Measurements from ENCODE around the gene E2F2. TPM values are rescaled to one million over a fixed set of nuclear protein-coding genes. Genes with fewer than 3 reads are reported as not detected.

The E2F2 gene
- total and polyA plus RNA-seq, 2 experiments from 2014 or later: 0.85 to 1.2 TPM

GRCh38 chr1:23574265-23574754 is 43.3 kb upstream of the E2F2 start:
- H3K9me2 ChIP-seq (replicated peaks; ENCODE audit: insufficient read depth): no peaks in the 10 kb centered on the region
- no peak overlapping the region for H3K4me3 ChIP-seq
- H4K20me1 ChIP-seq (ENCODE audit: insufficient read depth, poor library complexity, severe bottlenecking): no peaks in the 10 kb centered on the region
- H2AFZ ChIP-seq: no peak overlapping the region
- WGBS (ENCODE audit: low lambda C conversion rate, missing lambda C conversion rate): 92% methylated on average over 2 of the region's 2 CpGs
- peaks cover 28% of the 10 kb centered on the region for H3K4me1 ChIP-seq (ENCODE audit: insufficient read depth)
- no peak overlapping the region for H3K4me2 ChIP-seq
- TF ChIP-seq EZH2 (IDR thresholded peaks at IDR 0.05; ENCODE audit: borderline replicate concordance): no peak
- TF ChIP-seq, protein P1, sequence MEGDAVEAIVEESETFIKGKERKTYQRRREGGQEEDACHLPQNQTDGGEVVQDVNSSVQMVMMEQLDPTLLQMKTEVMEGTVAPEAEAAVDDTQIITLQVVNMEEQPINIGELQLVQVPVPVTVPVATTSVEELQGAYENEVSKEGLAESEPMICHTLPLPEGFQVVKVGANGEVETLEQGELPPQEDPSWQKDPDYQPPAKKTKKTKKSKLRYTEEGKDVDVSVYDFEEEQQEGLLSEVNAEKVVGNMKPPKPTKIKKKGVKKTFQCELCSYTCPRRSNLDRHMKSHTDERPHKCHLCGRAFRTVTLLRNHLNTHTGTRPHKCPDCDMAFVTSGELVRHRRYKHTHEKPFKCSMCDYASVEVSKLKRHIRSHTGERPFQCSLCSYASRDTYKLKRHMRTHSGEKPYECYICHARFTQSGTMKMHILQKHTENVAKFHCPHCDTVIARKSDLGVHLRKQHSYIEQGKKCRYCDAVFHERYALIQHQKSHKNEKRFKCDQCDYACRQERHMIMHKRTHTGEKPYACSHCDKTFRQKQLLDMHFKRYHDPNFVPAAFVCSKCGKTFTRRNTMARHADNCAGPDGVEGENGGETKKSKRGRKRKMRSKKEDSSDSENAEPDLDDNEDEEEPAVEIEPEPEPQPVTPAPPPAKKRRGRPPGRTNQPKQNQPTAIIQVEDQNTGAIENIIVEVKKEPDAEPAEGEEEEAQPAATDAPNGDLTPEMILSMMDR (IDR thresholded peaks at IDR 0.05; ENCODE audit: poor library complexity): no peak
- no peak for TF ChIP-seq EZH2phosphoT487 (IDR thresholded peaks at IDR 0.05; ENCODE audit: low read depth, severe bottlenecking, unreplicated experiment)
- DNase-seq (ENCODE audit: low spot score): no peak
- no peaks in the 10 kb centered on the region for H3K79me2 ChIP-seq
- H3K36me3 ChIP-seq (replicated peaks; ENCODE audit: insufficient read depth, low read depth): no peaks in the 10 kb centered on the region
- no peak overlapping the region for H3K27ac ChIP-seq
- H3K9me3 ChIP-seq (ENCODE audit: low read depth): no peaks in the 10 kb centered on the region
- H3K27me3 ChIP-seq: no peaks in the 10 kb centered on the region

DNA sequence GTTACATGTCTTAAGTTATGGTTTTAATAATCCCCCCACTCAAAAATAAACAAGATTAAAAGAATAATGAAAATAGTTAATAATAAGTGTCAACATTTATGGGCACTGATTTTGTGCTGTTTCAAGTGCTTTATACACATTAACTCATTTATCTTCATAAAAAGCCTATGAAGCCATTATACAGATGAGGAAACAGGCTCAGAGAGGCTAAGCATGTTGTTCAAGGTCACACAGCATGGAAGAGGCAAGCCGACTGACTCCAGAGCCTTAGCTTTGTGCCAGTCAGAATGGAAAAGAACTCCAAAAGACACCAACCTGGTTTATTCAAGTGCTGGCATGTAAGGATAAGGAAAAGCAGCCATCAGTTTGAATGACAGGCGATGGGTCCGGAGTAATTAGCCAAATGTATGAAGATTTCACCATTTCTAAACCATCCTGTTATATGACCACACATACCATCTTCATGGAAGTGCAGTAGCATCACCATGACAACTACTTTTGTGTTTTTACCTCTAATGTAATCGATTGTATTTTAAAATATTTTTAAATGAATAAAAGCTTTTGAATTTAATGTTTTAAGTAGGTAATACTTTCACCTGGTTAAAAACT is 42.6 kb upstream of the E2F2 start:
- no peaks in the 10 kb centered on the region for H3K79me2 ChIP-seq
- no peaks in the 10 kb centered on the region for H4K20me1 ChIP-seq (ENCODE audit: insufficient read depth, poor library complexity, severe bottlenecking)
- TF ChIP-seq, protein P1 (IDR thresholded peaks at IDR 0.05; ENCODE audit: poor library complexity): no peak
- no peak for TF ChIP-seq EZH2phosphoT487 (IDR thresholded peaks at IDR 0.05; ENCODE audit: low read depth, severe bottlenecking, unreplicated experiment)
- no peak for TF ChIP-seq EZH2 (IDR thresholded peaks at IDR 0.05; ENCODE audit: borderline replicate concordance)
- WGBS (ENCODE audit: low lambda C conversion rate, missing lambda C conversion rate): 85% methylated on average over 4 of the region's 4 CpGs
- no peak overlapping the region for H3K4me2 ChIP-seq
- H3K4me1 ChIP-seq (ENCODE audit: insufficient read depth): peaks cover 31% of the 10 kb centered on the region
- no peak overlapping the region for H2AFZ ChIP-seq
- H3K4me3 ChIP-seq: no peak overlapping the region
- no peaks in the 10 kb centered on the region for H3K36me3 ChIP-seq (replicated peaks; ENCODE audit: insufficient read depth, low read depth)
- no peak overlapping the region for H3K27ac ChIP-seq
- H3K9me3 ChIP-seq (ENCODE audit: low read depth): no peaks in the 10 kb centered on the region
- DNase-seq (ENCODE audit: low spot score): no peak
- no peaks in the 10 kb centered on the region for H3K27me3 ChIP-seq
- no peaks in the 10 kb centered on the region for H3K9me2 ChIP-seq (replicated peaks; ENCODE audit: insufficient read depth)

- no peak overlapping the region for H3K27ac ChIP-seq
- H3K4me1 ChIP-seq (ENCODE audit: insufficient read depth): peaks cover 15% of the 10 kb centered on the region
- no peak overlapping the region for H2AFZ ChIP-seq
- DNase-seq (ENCODE audit: low spot score): no peak
- no peaks in the 10 kb centered on the region for H3K27me3 ChIP-seq
- no peak overlapping the region for H3K4me3 ChIP-seq
- H4K20me1 ChIP-seq (ENCODE audit: insufficient read depth, poor library complexity, severe bottlenecking): no peaks in the 10 kb centered on the region
- TF ChIP-seq EZH2phosphoT487 (IDR thresholded peaks at IDR 0.05; ENCODE audit: low read depth, severe bottlenecking, unreplicated experiment) (no peak), EZH2 (IDR thresholded peaks at IDR 0.05; ENCODE audit: borderline replicate concordance) (no peak)
- TF ChIP-seq, protein P1 (IDR thresholded peaks at IDR 0.05; ENCODE audit: poor library complexity): no peak
- H3K9me3 ChIP-seq (ENCODE audit: low read depth): no peaks in the 10 kb centered on the region
- no peaks in the 10 kb centered on the region for H3K9me2 ChIP-seq (replicated peaks; ENCODE audit: insufficient read depth)
- H3K36me3 ChIP-seq (replicated peaks; ENCODE audit: insufficient read depth, low read depth): no peaks in the 10 kb centered on the region
- no peaks in the 10 kb centered on the region for H3K79me2 ChIP-seq
- WGBS (ENCODE audit: low lambda C conversion rate, missing lambda C conversion rate): 89% methylated on average over 3 of the region's 3 CpGs
- no peak overlapping the region for H3K4me2 ChIP-seq
Observed at GRCh38 chr1:23571465-23571864, 40.4 kb upstream of the E2F2 start.
